SH-SY5Y (cell line): Measurements from ENCODE around the gene SKOR2.

ENCODE experiments used
- GATA2 ChIP-seq: IDR thresholded peaks from 2 replicates; pipeline ENCODE4 v1.6.1; 2011; ENCODE audit warnings: mild to moderate bottlenecking, low read depth, low read length
- GATA3 ChIP-seq: IDR thresholded peaks from 2 replicates; pipeline ENCODE4 v1.6.1; 2011; ENCODE audit warnings: low read depth, mild to moderate bottlenecking, low read length, moderate library complexity

SKOR2 gene

GRCh38 chr18:47251289-47252120, at the start of gene SKOR2:
Gene SKOR2 (minus strand): TSS chr18:47251660. CDS start chr18:47249183, 2,477 bp downstream.
- TF ChIP-seq GATA3 (no peak), GATA2 (no peak)

DNA sequence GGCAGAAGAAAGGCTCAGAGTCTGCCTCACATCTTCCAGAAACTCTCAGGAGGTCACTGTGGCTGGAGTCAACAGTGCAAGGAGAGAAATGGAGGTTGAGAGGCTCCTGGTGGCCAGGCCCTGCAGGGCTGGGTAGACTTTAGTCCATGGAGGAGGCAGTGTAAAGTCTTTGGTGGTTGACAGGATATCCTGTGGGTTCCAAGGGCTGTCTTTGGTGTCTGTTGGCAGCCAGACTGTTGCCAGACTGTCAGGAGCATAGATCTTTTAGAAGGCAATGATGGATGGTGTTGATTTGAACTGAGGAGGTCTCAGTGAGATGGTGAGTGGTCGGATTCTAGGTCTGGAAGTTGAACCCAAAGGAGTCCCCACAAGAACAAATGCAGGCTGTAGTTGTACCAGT, 45.0 kb upstream of the SKOR2 start:
- no peak for TF ChIP-seq GATA3
- no peak for TF ChIP-seq GATA2

DNA sequence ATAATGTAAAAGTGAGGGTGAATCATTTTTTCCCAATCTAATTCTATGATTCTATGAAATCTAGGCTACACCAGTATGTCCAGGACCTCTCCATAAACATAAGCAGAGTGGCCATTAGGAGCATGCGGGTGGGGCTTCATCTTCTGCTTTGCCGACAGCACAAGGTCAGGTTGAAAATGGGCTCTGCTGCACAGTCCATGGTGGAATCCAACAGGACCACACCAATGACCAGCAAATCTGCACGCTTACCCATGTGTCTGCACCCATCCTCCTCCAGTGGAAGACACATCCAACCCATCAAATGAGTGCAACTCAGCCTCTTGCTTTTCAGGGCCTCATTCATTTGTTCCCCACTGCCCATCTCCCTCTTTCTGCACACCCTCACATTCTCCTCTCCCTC, 43.3 kb upstream of the SKOR2 start:
- no peak for TF ChIP-seq GATA2
- TF ChIP-seq GATA3 = no peak

- TF ChIP-seq GATA2 (no peak), GATA3 (no peak)
Measured at GRCh38 chr18:47288741-47289140, 37.3 kb upstream of the SKOR2 start.

GRCh38 chr18:47287911-47288585, 36.6 kb upstream of the SKOR2 start:
- no peak for TF ChIP-seq GATA3
- no peak for TF ChIP-seq GATA2

DNA sequence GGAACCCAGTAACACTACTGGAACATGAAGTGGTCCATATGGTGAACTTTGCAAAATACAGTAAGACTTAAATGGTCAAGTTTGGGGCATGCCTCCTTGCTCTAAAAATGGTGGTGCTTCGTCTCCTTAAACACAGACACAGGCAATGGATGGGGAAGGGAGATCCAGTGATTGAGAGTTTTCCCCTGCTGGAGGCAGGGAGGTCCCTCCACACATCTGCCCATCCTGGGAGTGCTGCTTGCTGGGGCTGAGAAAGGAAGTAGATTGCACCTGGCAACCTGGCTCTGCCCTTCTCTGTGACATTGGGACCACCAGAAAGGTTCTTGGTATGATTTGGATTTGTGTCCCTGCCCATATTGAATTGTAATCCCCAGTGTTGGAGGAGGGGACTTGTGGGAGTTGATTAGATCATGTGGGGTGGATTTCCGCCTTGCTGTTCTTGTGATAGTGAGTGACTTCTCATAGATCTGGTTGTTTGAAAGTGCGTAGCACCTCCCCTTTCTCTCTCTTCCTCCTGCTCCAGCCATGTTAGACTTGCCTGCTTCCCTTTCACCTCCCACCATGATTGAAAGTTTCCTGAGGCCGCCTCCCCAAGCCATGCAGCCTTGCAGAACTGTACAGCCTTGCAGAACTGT, 35.4 kb upstream of the SKOR2 start:
- TF ChIP-seq GATA2 (no peak), GATA3 (no peak)

GRCh38 chr18:47285456-47285855, 34.0 kb upstream of the SKOR2 start:
- no peak for TF ChIP-seq GATA2
- TF ChIP-seq GATA3 = no peak

DNA sequence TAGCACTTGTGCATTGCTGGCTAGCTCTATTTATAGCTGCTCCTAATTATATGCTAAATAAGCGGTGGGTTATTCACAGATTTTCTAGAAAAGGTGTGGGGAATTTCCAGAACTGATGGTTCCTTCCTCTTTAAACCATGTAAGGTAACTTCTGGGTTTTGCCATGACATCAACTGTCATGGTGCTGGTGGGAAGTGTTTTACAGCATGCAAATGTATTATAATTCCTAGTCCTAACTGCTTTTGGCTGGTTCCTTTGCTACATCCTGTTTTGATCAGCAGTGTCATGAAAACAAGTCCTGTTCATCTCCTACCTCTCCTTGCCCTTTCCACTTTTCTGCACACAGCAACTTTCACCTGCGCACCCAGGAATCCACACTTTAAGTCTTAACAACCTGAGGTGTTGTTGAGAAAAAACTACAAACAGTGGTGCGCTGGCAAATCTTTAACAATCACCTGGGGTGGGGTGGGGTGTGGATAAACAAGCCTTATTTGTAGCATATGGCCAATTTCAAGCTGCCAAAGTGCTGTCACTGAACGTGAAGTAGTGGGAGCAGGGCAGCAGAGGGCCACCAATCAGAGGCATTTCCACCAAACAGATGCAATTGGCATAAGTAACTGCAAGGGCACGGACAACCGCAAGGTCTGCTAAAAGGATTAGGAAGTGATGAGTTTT, 33.4 kb upstream of the SKOR2 start:
- TF ChIP-seq GATA3 (no peak), GATA2 (no peak)

GRCh38 chr18:47283476-47283875, 32.0 kb upstream of the SKOR2 start:
- TF ChIP-seq GATA2 (no peak), GATA3 (no peak)

- TF ChIP-seq GATA2 (no peak), GATA3 (no peak)
Measured at GRCh38 chr18:47280121-47280520, 28.7 kb upstream of the SKOR2 start.

DNA sequence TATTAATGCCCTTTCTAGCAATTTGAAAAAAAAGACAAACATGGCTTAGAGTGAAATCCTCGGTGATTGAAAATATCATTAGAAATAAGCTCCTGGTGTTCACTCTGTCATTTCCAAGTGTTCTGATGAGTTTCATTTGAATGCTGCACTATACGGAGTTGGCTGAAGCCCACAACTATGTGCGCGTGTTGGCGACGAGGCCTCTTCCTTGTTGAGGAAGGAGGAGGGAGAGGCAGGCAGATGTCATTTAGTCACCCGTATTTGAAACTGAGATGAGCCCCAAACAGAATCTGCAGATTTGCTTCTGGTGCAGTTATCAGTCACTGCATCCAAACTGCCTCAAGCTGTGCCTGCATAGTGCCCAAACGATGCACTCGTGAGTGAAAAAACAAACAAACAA, 23.5 kb upstream of the SKOR2 start:
- TF ChIP-seq GATA2 (no peak), GATA3 (no peak)

GRCh38 chr18:47265197-47265596, 13.7 kb upstream of the SKOR2 start:
- TF ChIP-seq GATA2 (no peak), GATA3 (no peak)

- TF ChIP-seq GATA3 (no peak), GATA2 (no peak)
Measured at GRCh38 chr18:47264308-47264700, 12.8 kb upstream of the SKOR2 start.
